Activated CD8-positive, alpha-beta memory T cell treated with anti-CD3 and anti-CD28 coated beads for 1 hour (primary cell): Measurements from ENCODE around the gene ENKD1.

Experiments used
- DNase-seq, 2 donors: peaks; one replicate each; pipeline ENCODE4 v3.0.0-alpha.2; 2020; ENCODE audit warnings: low read depth in 1 of 2; ENCODE audit errors: extremely low read depth in 1 of 2

ENKD1 gene

GRCh38 chr16:67651847-67652246 lies 14.7 kb downstream of the ENKD1 start:
- DNase-seq, result no peak

- no peak for DNase-seq
These were observed 15.5 kb downstream of the ENKD1 start for GRCh38 chr16:67651039-67651438.

GRCh38 chr16:67650023-67650422 lies 16.5 kb downstream of the ENKD1 start:
- DNase-seq, result no peak

DNA sequence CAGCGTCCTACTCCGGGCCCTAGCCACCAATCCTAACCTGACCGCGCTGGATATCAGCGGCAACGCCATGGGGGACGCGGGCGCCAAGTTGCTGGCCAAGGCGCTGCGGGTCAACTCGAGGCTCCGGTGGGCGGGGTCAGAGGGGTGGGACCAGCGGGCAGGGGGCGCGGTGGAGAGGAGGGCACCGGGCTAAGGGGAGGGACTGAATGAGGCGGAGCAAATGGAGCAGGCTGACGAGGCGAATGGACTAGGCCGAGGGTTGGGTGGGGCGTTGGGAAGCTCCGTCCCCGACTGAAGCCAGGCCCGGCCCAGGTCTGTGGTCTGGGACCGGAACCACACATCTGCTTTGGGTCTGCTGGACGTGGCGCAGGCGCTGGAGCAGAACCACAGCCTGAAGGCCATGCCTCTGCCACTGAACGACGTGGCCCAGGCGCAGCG lies 17.0 kb downstream of the ENKD1 start:
- no peak for DNase-seq

GRCh38 chr16:67648764-67649407 lies 17.7 kb downstream of the ENKD1 start:
- DNase-seq, result no peak

DNA sequence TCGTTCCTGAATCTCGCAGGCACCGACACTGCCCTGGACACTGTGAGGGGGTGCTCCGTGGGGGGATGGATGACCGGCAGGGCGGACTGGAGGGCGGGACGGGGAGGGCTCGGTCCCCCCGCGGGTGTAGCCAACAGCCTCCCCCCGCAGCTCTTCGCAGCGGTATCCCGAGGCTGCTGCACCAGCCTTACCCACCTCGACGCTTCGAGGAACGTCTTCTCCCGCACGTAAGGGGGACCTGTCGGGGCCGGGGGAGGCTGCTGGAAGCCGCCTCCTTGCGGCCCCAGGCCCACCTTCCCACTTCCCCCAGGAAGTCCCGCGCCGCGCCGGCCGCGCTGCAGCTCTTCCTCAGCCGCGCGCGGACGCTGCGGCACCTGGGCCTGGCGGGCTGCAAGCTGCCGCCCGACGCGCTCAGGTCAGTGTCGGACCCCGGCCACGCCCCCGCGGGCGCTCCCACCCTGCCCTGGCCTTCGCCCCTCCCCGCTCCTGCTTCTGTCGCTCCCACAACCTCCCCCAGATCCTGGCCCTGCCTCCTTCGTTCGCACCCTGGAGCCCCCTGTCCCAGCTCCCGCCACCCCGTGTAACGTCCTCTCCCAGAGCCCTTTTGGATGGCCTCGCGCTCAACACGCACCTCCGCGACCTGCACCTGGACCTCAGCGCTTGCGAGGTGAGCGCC lies 18.3 kb downstream of the ENKD1 start:
- DNase-seq, result no peak

- DNase-seq, result no peak
These were observed 18.9 kb downstream of the ENKD1 start for GRCh38 chr16:67647681-67648080.

- DNase-seq, result no peak
These were observed 19.4 kb downstream of the ENKD1 start for GRCh38 chr16:67647111-67647651.

GRCh38 chr16:67645397-67646121 lies 21.0 kb downstream of the ENKD1 start:
- DNase-seq, result no peak

GRCh38 chr16:67644038-67644437 lies 22.5 kb downstream of the ENKD1 start:
- no peak for DNase-seq

GRCh38 chr16:67641779-67642708 lies 24.5 kb downstream of the ENKD1 start:
- DNase-seq, result no peak

- no peak for DNase-seq
These were observed 28.9 kb downstream of the ENKD1 start for GRCh38 chr16:67637625-67638024.

GRCh38 chr16:67636713-67637112 lies 29.8 kb downstream of the ENKD1 start:
- DNase-seq, result no peak

GRCh38 chr16:67632415-67633172 lies 34.0 kb downstream of the ENKD1 start:
- DNase-seq, result no peak

- DNase-seq, result no peak
These were observed 38.3 kb downstream of the ENKD1 start for GRCh38 chr16:67628216-67628615.

DNA sequence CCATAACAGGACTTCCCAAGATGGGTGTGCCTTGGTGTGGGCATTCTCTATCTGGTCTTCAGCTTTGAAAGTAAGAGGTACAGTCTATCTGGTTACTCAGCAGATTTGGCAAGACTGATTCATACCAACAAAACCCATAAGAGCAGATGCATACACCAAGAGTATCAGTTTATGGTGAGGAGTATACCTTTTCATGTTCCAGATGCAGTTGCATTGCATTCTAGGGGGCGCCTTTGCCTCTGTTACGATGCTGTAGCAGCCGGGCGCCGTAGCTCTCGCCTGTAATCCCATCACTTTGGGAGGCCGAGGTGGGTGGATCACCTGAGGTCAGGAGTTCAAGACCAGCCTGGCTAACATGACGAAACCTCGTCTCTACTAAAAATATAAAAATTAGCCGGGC lies 52.7 kb downstream of the ENKD1 start:
- DNase-seq, result no peak
